ENCODE data around the gene HBZ.
"Not testable (repeated sequence)": the region's sequence is repeated elsewhere in the genome, so short reads cannot be mapped to it uniquely, and the experiment has no call there.

HBZ gene

GRCh38 chr16:119295-119694 is 33.1 kb upstream of the HBZ start:
- CTCF ChIA-PET = interaction anchor here (3.6 to 8.8 kb wide), 4 partner anchors 12 to 61 kb away, joined by 32 to 120 read pairs (median 46); partner anchors contain the start of gene HBQ1
- no peak for TF ChIP-seq CTCF (IDR thresholded peaks at IDR 0.05; ENCODE audit: insufficient read depth, low read length, missing control alignments)
- POLR2A ChIA-PET = no interaction called here
- no peak overlapping the region for H3K4me3 ChIP-seq (ENCODE audit: low read depth, low read length)
- DNase-seq (ENCODE audit: low read depth, low spot score) = no peak

GRCh38 chr16:119835-120491 is 32.5 kb upstream of the HBZ start:
- ChIA-PET CTCF (interaction anchor here (3.6 to 8.8 kb wide), 4 partner anchors 11 to 61 kb away, joined by 32 to 120 read pairs (median 46); partner anchors contain the start of gene HBQ1), POLR2A (no interaction called here)
- no peak for TF ChIP-seq CTCF (IDR thresholded peaks at IDR 0.05; ENCODE audit: insufficient read depth, low read length, missing control alignments)
- no peak for DNase-seq (ENCODE audit: low read depth, low spot score)
- no peak overlapping the region for H3K4me3 ChIP-seq (ENCODE audit: low read depth, low read length)

- no peak overlapping the region for H3K4me3 ChIP-seq (ENCODE audit: low read depth, low read length)
- POLR2A ChIA-PET = no interaction called here
- TF ChIP-seq CTCF (IDR thresholded peaks at IDR 0.05; ENCODE audit: insufficient read depth, low read length, missing control alignments) = no peak
- no peak for DNase-seq (ENCODE audit: low read depth, low spot score)
- CTCF ChIA-PET = interaction anchor here (4.8 to 8.8 kb wide), 3 partner anchors 10 to 25 kb away, joined by 37 to 120 read pairs (median 54); no protein-coding TSS in a partner anchor
These were observed 31.7 kb upstream of the HBZ start for GRCh38 chr16:120756-121155.

GRCh38 chr16:122361-122760 is 30.1 kb upstream of the HBZ start:
- DNase-seq (ENCODE audit: low read depth, low spot score) = no peak
- POLR2A ChIA-PET = no interaction called here
- H3K4me3 ChIP-seq (ENCODE audit: low read depth, low read length) = no peak overlapping the region
- CTCF ChIA-PET = interaction anchor here (8.8 kb wide), 1 partner anchor 16 kb away, joined by 120 read pairs; no protein-coding TSS in a partner anchor
- no peak for TF ChIP-seq CTCF (IDR thresholded peaks at IDR 0.05; ENCODE audit: insufficient read depth, low read length, missing control alignments)

- H3K4me3 ChIP-seq (ENCODE audit: low read depth, low read length); POLR2A ChIA-PET; DNase-seq (ENCODE audit: low read depth, low spot score): not testable (repeated sequence)
- CTCF ChIA-PET = interaction anchor here (1.2 to 8.8 kb wide), 5 partner anchors 14 to 58 kb away, joined by 3 to 120 read pairs (median 8); partner anchors contain the start of gene NPRL3
These were observed 28.7 kb upstream of the HBZ start for GRCh38 chr16:123558-124350.

GRCh38 chr16:125011-125410 is 27.4 kb upstream of the HBZ start:
- TF ChIP-seq CTCF (IDR thresholded peaks at IDR 0.05; ENCODE audit: insufficient read depth, low read length, missing control alignments) = no peak
- no peak for DNase-seq (ENCODE audit: low read depth, low spot score)
- no peak overlapping the region for H3K4me3 ChIP-seq (ENCODE audit: low read depth, low read length)
- POLR2A ChIA-PET = no interaction called here
- CTCF ChIA-PET = interaction anchor here (0.8 to 4.8 kb wide), 5 partner anchors 13 to 59 kb away, joined by 3 to 41 read pairs (median 6); partner anchors contain the start of gene NPRL3

Data from AG04449 (cell line).